Gastroesophageal sphincter (tissue), 3 donors: Measurements from ENCODE around the gene REEP6.

Experiments
- CTCF ChIP-seq, 4 experiments: fragments of 200-600 bp in 2 of 4; fragments of 450-650 bp in 2 of 4; sonication (generic) in 1 of 4; IDR thresholded peaks; one replicate each; pipeline ENCODE4 v1.5.1; 2017 to 2019; ENCODE audit warnings: antibody characterized with exemption in 4 of 4, mild to moderate bottlenecking in 2 of 4, moderate library complexity in 2 of 4
- EP300 ChIP-seq: sonication (generic); formaldehyde crosslinking; IDR thresholded peaks from one replicate; pipeline ENCODE4 v1.6.1; 2017; ENCODE audit warnings: antibody characterized with exemption, mild to moderate bottlenecking
- POLR2A ChIP-seq, 2 donors: fragments of 450-650 bp; IDR thresholded peaks; one replicate each; pipeline ENCODE4 v1.6.1; 2017; ENCODE audit warnings: antibody characterized with exemption in 2 of 2, mild to moderate bottlenecking in 2 of 2, moderate library complexity in 1 of 2
- POLR2AphosphoS5 ChIP-seq: sonication (generic); formaldehyde crosslinking; IDR thresholded peaks from one replicate; pipeline ENCODE4 v1.6.1; 2017; ENCODE audit warnings: antibody characterized with exemption

GRCh38 chr19:1524972-1525325 lies 34.0 kb downstream of the REEP6 start:
- TF ChIP-seq POLR2A (IDR thresholded peaks at IDR 0.05), result no peak
- TF ChIP-seq POLR2AphosphoS5, result no peak
- no peak for TF ChIP-seq CTCF (IDR thresholded peaks at IDR 0.05)
- no peak for TF ChIP-seq EP300
